ENCODE results near the gene HRCT1. TPM values are rescaled to one million over a fixed set of nuclear protein-coding genes. Genes with fewer than 3 reads are reported as not detected.

The HRCT1 gene
- polyA plus RNA-seq, 3 donors = not detected

DNA sequence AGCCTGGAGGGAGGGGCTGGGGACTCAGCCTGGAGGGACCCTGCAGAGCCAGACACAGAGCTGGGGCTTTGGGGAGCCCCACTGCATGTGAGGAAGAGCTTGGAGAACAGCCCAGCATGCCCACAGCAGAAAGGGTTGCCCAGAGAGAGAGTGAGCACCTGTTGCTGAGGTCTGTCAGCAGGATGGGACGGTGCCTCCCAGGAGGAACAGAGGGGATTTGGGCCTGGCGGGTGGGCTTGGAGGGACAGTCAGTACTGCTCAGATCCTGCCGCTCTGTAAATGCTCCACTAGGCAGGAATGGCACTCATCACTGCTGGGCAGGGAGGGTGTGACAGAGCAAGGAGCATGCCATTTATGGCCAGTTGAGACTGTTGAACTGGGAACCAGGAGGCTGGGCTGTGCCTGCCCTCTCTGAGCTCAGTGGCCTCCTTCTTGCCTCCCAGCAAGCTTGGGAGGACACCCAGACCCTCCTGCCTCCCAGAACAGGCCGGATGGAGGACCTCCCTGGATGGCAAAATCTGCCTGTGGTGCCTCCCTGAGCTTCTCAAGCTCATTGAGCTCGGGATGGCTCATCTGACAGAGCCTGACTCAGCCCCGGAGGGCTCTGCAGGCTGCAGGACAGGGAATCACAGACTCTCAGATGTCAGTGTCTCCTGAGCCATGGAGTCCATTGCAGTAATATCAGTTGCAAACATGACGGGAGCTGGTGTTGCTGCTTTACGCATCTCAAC, 786 bp upstream of the HRCT1 start:
- Mint-ChIP-seq H3K36me3 (no peaks in the 10 kb centered on the region), H3K27me3 (ENCODE audit: low read depth in 3 of 3) (peaks cover 6 to 19% (median 13%) of the 10 kb centered on the region in 3 donors), H3K4me3 (no peak overlapping the region), H3K4me1 (peaks cover 34% of the 10 kb centered on the region), H3K9me3 (peaks cover 0 to 2% (median 0%) of the 10 kb centered on the region in 7 donors), H3K27ac (peak overlapping the region in 3 of 7 donors; percentile 23 to 66 (median 48))
- TF ChIP-seq CTCF (IDR thresholded peaks at IDR 0.05) = no peak
- H3K9me3 ChIP-seq (replicated peaks in 1 of 2; ENCODE audit: control insufficient read depth in 1 of 2, insufficient read depth in 1 of 2, low read length in 2 of 2) = no peaks in the 10 kb centered on the region
- 88% methylated on average over 8 of the region's 8 CpGs for WGBS (ENCODE audit: insufficient coverage)
- peak overlapping the region; percentile 55 for H2AFZ ChIP-seq (ENCODE audit: insufficient read depth, low read depth, low read length, poor library complexity, severe bottlenecking)
- no peak overlapping the region for H3K9ac ChIP-seq (ENCODE audit: insufficient read depth, low read length, poor library complexity, severe bottlenecking)
- intact Hi-C loops (cut with micrococcal nuclease) = no loop called here
- no peaks in the 10 kb centered on the region for H3K79me2 ChIP-seq (ENCODE audit: insufficient read depth, low read length)
- H3K27me3 ChIP-seq (ENCODE audit: control insufficient read depth in 2 of 2, insufficient read depth in 2 of 2, low read length in 2 of 2) = no peaks in the 10 kb centered on the region
- H3K36me3 ChIP-seq (replicated peaks in 1 of 2; ENCODE audit: control insufficient read depth in 1 of 2, insufficient read depth in 2 of 2, low read length in 2 of 2) = no peaks in the 10 kb centered on the region
- H4K20me1 ChIP-seq (ENCODE audit: insufficient read depth, low read length) = no peaks in the 10 kb centered on the region
- no peak overlapping the region for H3K27ac ChIP-seq (ENCODE audit: low read depth in 1 of 2, low read length in 2 of 2)
- H3K4me3 ChIP-seq (replicated peaks in 1 of 3; ENCODE audit: low read depth in 2 of 3, low read length in 3 of 3) = no peak overlapping the region
- DNase-seq = no peak
- no peak overlapping the region for H3K4me2 ChIP-seq (replicated peaks; ENCODE audit: extremely low read depth, low read length, poor library complexity, severe bottlenecking)
- peaks cover 28 to 32% of the 10 kb centered on the region in 2 donors for H3K4me1 ChIP-seq (ENCODE audit: control insufficient read depth in 1 of 2, insufficient read depth in 2 of 2, low read length in 2 of 2)

GRCh38 chr9:35906923-35907699, 1.1 kb downstream of the HRCT1 start:
- peaks cover 0 to 2% (median 0%) of the 10 kb centered on the region in 7 donors for H3K9me3 Mint-ChIP-seq
- H3K27me3 ChIP-seq (ENCODE audit: control insufficient read depth in 2 of 2, insufficient read depth in 2 of 2, low read length in 2 of 2) = no peaks in the 10 kb centered on the region
- TF ChIP-seq CTCF (IDR thresholded peaks at IDR 0.05) = no peak
- H3K9me3 ChIP-seq (replicated peaks in 1 of 2; ENCODE audit: control insufficient read depth in 1 of 2, insufficient read depth in 1 of 2, low read length in 2 of 2) = no peaks in the 10 kb centered on the region
- no peak overlapping the region for H3K4me3 Mint-ChIP-seq
- H3K79me2 ChIP-seq (ENCODE audit: insufficient read depth, low read length) = no peaks in the 10 kb centered on the region
- 89% methylated on average over 13 of the region's 14 CpGs for WGBS (ENCODE audit: insufficient coverage)
- DNase-seq = no peak
- no peak overlapping the region for H3K9ac ChIP-seq (ENCODE audit: insufficient read depth, low read length, poor library complexity, severe bottlenecking)
- no peak overlapping the region for H3K4me3 ChIP-seq (replicated peaks in 1 of 3; ENCODE audit: low read depth in 2 of 3, low read length in 3 of 3)
- H3K36me3 Mint-ChIP-seq = no peaks in the 10 kb centered on the region
- H3K4me2 ChIP-seq (replicated peaks; ENCODE audit: extremely low read depth, low read length, poor library complexity, severe bottlenecking) = no peak overlapping the region
- peaks cover 38 to 40% of the 10 kb centered on the region in 2 donors for H3K4me1 ChIP-seq (ENCODE audit: control insufficient read depth in 1 of 2, insufficient read depth in 2 of 2, low read length in 2 of 2)
- intact Hi-C loops (cut with micrococcal nuclease) = no loop called here
- no peak overlapping the region for H2AFZ ChIP-seq (ENCODE audit: insufficient read depth, low read depth, low read length, poor library complexity, severe bottlenecking)
- no peak overlapping the region for H3K27ac Mint-ChIP-seq
- peaks cover 0 to 13% (median 10%) of the 10 kb centered on the region in 3 donors for H3K27me3 Mint-ChIP-seq (ENCODE audit: low read depth in 3 of 3)
- H3K36me3 ChIP-seq (replicated peaks in 1 of 2; ENCODE audit: control insufficient read depth in 1 of 2, insufficient read depth in 2 of 2, low read length in 2 of 2) = no peaks in the 10 kb centered on the region
- H4K20me1 ChIP-seq (ENCODE audit: insufficient read depth, low read length) = no peaks in the 10 kb centered on the region
- H3K4me1 Mint-ChIP-seq = peaks cover 43% of the 10 kb centered on the region
- H3K27ac ChIP-seq (ENCODE audit: low read depth in 1 of 2, low read length in 2 of 2) = no peak overlapping the region

All from CD14-positive monocyte (primary cell).